NCI-H1417 treated with DMSO at 0.1 percent for 48 hours (cell line): ENCODE data around the gene PLCB3.

ENCODE experiments used
- DNase-seq: peaks from one replicate; lab custom pipeline; 2025; lab: John Stamatoyannopoulos, UW

The PLCB3 gene

DNA sequence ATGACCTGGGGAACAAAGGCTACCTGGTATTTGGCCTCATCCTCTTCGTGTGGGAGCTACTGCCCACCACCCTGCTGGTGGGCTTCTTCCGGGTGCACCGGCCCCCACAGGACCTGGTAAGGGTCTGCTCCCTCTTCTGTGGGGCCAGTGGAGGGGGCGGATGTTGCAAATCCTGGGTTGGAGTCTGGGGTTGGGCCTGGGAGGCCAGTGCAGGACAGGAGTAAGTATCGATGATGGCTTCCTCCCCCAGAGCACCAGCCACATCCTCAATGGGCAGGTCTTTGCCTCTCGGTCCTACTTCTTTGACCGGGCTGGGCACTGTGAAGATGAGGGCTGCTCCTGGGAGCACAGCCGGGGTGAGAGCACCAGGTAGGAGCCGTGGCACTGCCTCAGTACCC, 37.0 kb downstream of the PLCB3 start:
- no peak for DNase-seq

DNA sequence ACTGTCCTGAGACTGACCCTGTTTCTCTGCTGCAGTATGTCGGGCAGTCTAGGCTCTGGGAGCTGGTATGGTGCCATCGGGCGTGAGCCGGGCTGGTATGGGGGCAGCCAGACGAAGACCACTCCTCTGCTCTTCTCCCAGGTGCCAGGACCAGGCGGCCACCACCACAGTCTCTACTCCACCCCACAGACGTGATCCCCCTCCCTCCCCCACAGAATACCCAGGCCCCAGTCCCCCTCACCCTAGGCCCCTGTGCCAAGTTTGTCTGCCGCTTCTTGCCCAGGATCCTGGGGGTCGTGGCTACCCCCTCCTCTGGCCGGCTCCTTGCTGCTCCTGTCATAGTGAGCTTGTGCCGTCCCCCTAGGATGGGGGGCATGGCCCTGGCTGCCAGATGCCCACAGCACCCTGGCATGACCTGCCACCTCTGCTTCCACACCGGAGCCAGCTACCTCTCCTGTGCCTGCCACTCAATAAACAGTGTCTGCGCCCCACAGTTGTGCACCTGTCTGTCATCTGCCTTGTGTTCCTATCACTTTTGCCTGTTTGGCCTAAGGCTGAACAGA, 37.8 kb downstream of the PLCB3 start:
- DNase-seq, result no peak

DNA sequence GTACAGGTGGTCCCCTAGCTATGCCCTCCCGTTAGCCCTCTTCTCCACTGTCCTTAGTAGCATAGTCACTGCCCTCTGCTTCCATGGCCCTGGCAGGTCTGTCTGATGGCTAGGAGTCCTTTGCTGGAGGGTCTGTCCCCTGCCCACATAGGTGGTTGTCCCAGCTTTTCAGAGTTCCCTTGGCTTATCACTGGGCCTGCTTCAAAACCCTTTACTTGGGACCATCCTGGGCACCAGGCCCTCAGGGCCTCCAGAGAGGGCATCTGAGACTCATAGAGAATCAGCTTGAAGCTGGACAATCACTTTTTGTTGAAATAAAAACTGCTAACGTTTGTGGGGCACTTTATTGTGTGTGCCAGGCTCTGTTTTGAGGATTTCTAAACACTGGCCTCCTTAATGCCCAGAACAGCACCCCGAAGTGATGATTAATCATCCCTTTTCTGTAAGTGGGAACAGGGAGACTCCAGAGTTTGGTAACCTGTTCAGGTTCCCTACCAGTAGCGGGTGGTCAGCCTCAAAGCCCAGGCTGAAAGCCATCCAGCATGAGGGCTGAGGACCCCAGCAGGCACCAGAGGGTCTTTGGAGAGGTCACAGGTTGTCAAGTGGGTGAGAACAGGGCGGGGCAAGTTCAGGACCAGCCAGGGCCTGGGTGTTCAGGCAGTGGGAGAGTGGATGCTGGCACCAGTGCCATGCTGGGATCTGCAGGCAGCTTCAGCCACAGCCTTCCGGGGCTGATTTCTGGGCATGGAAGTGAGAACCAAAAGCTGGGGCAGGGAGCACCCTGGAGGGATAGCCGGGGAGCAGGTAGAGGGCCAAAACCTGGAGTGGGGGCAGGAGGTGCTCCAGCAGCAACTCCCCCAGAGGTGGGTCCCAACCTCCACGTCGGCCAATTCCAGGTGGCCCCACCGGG, 39.3 kb downstream of the PLCB3 start:
- no peak for DNase-seq

DNA sequence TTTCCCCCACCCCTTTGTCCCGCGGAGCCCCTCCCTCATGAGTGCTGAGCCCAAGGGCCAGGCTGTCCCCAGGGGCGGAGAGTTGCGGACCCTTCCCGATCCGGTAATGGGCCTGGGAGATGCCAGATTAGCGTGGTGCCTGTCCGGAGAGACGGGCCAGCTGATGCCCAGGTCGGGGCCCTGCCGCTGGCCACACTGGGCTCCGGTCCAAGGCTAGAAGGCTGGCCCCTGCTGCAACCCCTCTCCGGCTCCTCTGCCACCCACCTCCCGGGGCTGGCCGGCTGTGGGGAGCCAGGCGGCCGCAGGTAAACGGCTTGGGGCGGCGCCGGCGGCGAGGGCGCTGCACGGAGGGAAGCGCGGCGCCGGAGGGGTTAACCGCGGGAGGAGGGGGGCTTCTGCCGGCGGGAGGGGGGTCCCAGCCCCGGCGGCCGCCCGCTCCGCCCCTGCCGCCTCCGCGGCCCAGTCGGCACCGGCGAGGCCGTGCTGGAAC, 40.0 kb downstream of the PLCB3 start, which contains the start of gene KCNK4:
Gene KCNK4, plus strand, starts transcription at position 41 of the 490 bp plus-strand sequence. CDS start 1,717 bp downstream, outside the sequence.
- DNase-seq, result no peak

- no peak for DNase-seq
Observed at GRCh38 chr11:64291752-64292459, 40.6 kb downstream of the PLCB3 start.

DNA sequence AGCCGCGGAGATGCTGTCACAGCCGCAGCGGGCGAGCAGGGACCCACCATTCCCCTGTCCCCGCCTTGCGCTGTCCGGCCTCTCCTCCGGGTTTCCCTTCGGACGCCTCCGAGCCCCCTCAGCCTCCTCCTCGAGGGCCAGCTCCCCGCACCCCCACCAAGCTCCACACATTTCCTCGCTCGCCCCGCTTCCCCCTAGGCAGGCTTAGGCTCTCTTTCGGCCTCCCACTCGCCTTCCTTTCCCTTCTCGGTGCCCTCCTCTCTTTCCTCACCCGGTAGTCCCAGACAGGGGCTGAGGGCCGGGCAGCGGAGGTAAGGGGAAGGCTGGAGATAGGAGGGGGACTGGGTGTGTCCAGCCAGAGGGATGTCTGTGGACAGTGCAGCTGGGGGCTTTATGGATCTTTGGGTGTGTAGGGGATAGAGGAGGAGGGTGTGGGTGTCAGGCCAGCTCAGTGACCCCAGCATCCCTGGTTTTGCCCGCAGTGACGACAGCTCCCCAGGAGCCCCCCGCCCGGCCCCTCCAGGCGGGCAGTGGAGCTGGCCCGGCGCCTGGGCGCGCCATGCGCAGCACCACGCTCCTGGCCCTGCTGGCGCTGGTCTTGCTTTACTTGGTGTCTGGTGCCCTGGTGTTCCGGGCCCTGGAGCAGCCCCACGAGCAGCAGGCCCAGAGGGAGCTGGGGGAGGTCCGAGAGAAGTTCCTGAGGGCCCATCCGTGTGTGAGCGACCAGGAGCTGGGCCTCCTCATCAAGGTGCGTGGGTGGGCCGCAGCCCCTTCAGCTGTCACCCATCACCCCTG, 41.3 kb downstream of the PLCB3 start:
- DNase-seq, result no peak

DNA sequence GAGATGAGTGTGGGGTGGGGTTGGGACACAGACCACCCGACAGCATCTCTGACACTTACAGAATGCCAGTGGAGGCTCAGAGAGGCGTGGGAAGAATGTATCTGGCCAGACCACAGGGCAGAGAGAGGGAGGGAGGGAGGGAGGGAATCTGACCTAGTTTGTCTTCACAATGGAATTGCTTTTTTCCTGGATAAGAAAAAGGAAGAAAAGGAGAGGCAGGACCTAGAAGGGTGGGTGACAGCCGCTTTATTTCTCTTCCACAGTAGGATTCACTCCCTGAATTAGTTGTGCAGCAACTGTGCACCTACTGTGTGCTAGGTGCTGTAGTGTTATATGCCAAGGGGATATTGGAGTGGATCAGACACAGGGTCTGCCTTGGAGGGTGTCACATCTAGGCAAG, 43.4 kb downstream of the PLCB3 start:
- DNase-seq, result no peak

DNA sequence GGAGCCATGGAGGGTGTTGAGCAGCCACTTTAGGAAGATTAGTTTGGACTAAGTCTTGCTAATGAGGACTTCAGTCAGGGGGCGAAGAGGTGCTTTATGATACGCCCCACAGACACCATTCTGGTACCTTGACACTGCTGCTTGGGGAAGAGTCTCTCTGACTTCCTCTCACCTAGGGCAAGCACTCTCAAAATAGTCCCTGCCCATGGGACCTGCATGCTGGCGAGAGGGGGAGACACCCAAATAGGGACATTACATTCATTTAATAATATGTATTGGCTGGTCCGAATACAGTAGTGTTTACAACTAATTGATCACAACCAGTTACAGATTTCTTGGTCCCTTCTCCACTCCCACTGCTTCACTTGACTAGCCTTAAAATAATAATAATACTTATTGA, 44.4 kb downstream of the PLCB3 start:
- DNase-seq, result no peak

DNA sequence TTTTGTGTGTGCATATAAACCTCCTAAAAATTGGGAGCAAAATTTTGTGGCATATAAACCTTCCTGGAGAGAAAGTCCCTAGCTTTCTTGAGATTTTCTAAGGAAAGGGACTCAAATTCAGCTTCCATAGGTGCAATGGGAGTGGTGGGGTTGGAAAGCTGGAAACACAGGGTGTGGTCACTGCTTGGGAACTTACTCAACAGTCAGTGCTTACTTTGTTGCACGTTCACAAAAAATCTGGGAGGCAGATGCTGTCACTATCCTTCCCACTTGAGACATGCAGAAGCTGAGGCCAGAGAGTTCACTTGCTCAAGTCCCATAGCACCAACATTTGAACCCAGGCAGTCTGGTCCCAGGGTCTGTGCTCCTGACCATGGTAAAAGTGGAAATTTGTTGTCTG, 44.9 kb downstream of the PLCB3 start:
- DNase-seq, result no peak

GRCh38 chr11:64296830-64297698, 45.7 kb downstream of the PLCB3 start:
- no peak for DNase-seq

GRCh38 chr11:64297699-64298358, 46.5 kb downstream of the PLCB3 start:
- DNase-seq, result no peak

DNA sequence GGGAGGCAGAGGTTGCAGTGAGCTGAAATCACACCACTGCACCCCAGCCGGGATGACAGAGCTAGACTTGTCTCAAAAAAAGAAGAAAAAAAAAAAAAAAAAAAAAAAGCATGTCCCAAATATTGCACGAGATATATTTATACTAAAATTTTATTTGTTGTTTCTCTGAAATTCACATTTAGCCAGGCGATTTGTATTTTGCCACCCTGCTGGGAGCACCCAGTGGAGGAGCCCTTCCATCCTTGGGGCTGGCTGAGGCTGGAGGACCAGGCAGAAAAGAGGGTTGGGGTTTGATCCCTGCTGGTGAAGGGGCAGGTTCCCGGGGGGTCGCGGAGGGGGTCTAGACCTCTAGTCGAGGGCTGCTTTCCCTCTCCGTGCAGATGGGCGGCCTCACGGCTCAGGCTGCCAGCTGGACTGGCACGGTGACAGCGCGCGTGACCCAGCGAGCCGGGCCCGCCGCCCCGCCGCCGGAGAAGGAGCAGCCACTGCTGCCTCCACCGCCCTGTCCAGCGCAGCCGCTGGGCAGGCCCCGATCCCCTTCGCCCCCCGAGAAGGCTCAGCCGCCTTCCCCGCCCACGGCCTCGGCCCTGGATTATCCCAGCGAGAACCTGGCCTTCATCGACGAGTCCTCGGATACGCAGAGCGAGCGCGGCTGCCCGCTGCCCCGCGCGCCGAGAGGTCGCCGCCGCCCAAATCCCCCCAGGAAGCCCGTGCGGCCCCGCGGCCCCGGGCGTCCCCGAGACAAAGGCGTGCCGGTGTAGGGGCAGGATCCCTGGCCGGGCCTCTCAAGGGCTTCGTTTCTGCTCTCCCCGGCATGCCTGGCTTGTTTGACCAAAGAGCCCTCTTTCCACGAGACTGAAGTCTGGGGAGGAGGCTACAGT, 47.9 kb downstream of the PLCB3 start:
- DNase-seq, result no peak

- no peak for DNase-seq
Observed at GRCh38 chr11:64299847-64300648, 48.7 kb downstream of the PLCB3 start, which contains the start of gene CATSPERZ. Gene CATSPERZ (plus strand): TSS chr11:64300358. CDS start chr11:64300411, 53 bp downstream.

GRCh38 chr11:64303109-64304031, 52.0 kb downstream of the PLCB3 start:
- no peak for DNase-seq

DNA sequence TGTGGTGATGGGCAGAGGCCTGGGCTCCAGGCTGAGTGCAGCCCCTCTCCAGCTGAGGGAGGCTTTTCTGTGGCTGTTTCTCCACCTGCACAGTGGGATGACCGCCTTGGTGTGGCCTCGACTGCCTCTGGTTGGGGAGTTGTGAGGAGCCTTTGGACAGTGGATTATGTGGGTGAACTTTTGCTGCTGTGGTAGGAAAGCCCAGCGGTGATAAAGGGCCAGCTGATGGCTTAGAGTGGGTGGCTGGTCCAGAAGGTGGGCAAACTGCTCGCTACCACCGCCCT, 52.6 kb downstream of the PLCB3 start:
- DNase-seq, result no peak

GRCh38 chr11:64304316-64305072, 53.2 kb downstream of the PLCB3 start:
- peak; percentile 64 for DNase-seq
